ENCODE measurements around the gene XPNPEP2. TPM values are rescaled to one million over a fixed set of nuclear protein-coding genes. Genes with fewer than 3 reads are reported as not detected.

The XPNPEP2 gene
- total RNA-seq, 1 donor = not detected

DNA sequence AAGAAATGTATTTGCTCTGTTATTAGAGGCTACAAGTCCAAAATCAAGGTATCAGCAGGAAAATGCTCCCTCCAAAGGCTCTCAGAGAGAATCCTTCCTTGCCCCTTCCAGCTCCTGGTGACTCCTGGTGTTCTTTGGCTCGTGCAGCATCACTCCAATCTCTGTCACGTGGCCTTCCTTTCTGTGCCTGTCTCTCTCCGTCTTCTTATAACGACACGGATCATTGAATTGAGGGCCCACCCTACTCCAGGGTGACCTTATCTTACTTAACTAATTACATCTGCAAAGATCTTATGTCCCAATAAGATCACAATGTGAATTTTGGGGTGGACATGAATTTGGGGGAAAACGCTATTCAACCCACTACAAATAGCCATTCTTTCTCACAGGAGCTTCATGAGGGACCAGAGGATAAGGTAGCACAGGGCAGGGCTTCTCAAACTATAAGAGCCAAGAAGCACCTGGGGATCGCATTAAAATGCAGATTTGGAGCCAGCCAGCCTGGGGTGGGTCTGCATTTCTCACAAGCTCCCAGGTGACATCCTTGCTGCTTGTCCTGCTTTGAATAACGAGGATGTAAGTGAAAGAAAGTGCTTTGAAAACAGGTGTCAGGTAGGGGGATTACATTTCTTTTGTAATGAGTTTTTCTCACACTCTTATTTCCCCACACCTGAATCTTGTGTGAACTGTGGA is 42.2 kb upstream of the XPNPEP2 start:
- H4K20me1 ChIP-seq (ENCODE audit: insufficient read depth, low read length) = no peaks in the 10 kb centered on the region
- DNase-seq (ENCODE audit: insufficient read length, low spot score, missing footprints) = no peak
- H3K4me2 ChIP-seq (ENCODE audit: insufficient read depth, low read length) = no peak overlapping the region
- no peak overlapping the region for H2AFZ ChIP-seq (ENCODE audit: low read length)
- TF ChIP-seq, protein P1, sequence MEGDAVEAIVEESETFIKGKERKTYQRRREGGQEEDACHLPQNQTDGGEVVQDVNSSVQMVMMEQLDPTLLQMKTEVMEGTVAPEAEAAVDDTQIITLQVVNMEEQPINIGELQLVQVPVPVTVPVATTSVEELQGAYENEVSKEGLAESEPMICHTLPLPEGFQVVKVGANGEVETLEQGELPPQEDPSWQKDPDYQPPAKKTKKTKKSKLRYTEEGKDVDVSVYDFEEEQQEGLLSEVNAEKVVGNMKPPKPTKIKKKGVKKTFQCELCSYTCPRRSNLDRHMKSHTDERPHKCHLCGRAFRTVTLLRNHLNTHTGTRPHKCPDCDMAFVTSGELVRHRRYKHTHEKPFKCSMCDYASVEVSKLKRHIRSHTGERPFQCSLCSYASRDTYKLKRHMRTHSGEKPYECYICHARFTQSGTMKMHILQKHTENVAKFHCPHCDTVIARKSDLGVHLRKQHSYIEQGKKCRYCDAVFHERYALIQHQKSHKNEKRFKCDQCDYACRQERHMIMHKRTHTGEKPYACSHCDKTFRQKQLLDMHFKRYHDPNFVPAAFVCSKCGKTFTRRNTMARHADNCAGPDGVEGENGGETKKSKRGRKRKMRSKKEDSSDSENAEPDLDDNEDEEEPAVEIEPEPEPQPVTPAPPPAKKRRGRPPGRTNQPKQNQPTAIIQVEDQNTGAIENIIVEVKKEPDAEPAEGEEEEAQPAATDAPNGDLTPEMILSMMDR (IDR thresholded peaks at IDR 0.05; ENCODE audit: extremely low read depth, low read depth, low read length) = no peak
- no peaks in the 10 kb centered on the region for H3K79me2 ChIP-seq (ENCODE audit: insufficient read depth, low read length)
- no peak overlapping the region for H3K4me3 ChIP-seq (ENCODE audit: insufficient read depth, low read length)
- peaks cover 15% of the 10 kb centered on the region for H3K27me3 ChIP-seq (ENCODE audit: insufficient read depth, low read length)
- peaks cover 5% of the 10 kb centered on the region for H3K4me1 ChIP-seq (ENCODE audit: insufficient read depth, low read length)
- H3K9me3 ChIP-seq (ENCODE audit: low read depth, low read length) = no peaks in the 10 kb centered on the region
- H3K36me3 ChIP-seq (ENCODE audit: insufficient read depth, low read length) = no peaks in the 10 kb centered on the region
- no peak overlapping the region for H3K27ac ChIP-seq (ENCODE audit: low read depth, low read length)

DNA sequence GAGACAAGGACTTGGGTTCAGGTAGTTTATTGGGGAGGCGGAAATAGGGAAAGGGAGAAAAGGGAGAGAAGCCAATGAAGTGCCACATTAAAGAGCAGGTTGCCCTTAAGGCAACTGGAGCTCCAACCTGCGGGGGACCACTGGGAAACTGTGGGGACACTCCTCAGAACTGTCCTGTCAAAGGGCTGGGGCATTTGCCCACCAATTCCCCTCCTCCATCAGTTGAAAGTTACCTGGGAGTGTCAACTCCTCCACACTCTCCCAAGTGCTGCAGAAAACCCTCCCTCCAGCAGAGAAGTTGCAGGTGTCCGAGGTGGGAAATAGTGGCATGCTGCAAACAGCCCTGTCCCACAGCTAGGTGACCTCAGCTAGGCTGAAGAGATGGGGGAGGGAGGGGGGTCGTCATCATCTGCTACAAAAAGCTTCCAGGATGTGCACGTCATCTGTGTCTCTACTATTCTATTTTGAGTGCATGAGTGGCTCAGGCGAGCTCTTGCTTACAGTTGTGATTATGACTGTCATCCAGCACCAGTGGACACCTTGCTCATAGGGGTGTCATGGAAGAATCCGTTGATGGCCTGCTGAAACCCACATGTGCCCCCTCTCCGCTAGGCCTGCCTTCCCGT is 41.5 kb upstream of the XPNPEP2 start:
- Histone ChIP-seq H3K9me3 (ENCODE audit: low read depth, low read length) (no peaks in the 10 kb centered on the region), H3K27me3 (ENCODE audit: insufficient read depth, low read length) (peaks cover 15% of the 10 kb centered on the region), H4K20me1 (ENCODE audit: insufficient read depth, low read length) (no peaks in the 10 kb centered on the region), H3K4me3 (ENCODE audit: insufficient read depth, low read length) (no peak overlapping the region), H3K27ac (ENCODE audit: low read depth, low read length) (no peak overlapping the region), H3K79me2 (ENCODE audit: insufficient read depth, low read length) (no peaks in the 10 kb centered on the region), H2AFZ (ENCODE audit: low read length) (no peak overlapping the region), H3K4me1 (ENCODE audit: insufficient read depth, low read length) (peaks cover 7% of the 10 kb centered on the region), H3K4me2 (ENCODE audit: insufficient read depth, low read length) (no peak overlapping the region), H3K36me3 (ENCODE audit: insufficient read depth, low read length) (no peaks in the 10 kb centered on the region)
- DNase-seq (ENCODE audit: insufficient read length, low spot score, missing footprints) = no peak
- TF ChIP-seq, protein P1 (IDR thresholded peaks at IDR 0.05; ENCODE audit: extremely low read depth, low read depth, low read length) = no peak

DNA sequence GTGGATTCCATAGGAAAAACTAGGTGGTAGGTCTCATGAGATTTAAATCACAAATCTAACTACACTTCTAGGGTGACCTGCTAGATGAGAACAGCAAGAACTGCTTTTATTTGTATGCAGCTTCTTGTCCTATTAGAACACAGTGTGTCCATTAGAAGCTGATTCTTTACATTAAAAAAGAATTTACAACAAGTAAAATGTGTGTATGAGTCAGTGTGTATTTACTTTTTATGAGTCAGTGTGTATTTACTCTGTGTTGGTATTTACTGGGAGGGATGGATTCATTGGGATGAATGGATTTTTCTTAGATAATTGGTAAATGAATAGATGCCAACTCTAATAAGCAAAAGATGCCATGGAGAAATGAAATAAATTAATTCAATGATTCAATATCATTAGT is 40.6 kb upstream of the XPNPEP2 start:
- Histone ChIP-seq H2AFZ (ENCODE audit: low read length) (no peak overlapping the region), H4K20me1 (ENCODE audit: insufficient read depth, low read length) (no peaks in the 10 kb centered on the region), H3K4me3 (ENCODE audit: insufficient read depth, low read length) (no peak overlapping the region), H3K79me2 (ENCODE audit: insufficient read depth, low read length) (no peaks in the 10 kb centered on the region), H3K9me3 (ENCODE audit: low read depth, low read length) (no peaks in the 10 kb centered on the region), H3K27me3 (ENCODE audit: insufficient read depth, low read length) (peaks cover 15% of the 10 kb centered on the region), H3K4me1 (ENCODE audit: insufficient read depth, low read length) (peaks cover 7% of the 10 kb centered on the region), H3K36me3 (ENCODE audit: insufficient read depth, low read length) (no peaks in the 10 kb centered on the region), H3K27ac (ENCODE audit: low read depth, low read length) (no peak overlapping the region), H3K4me2 (ENCODE audit: insufficient read depth, low read length) (no peak overlapping the region)
- DNase-seq (ENCODE audit: insufficient read length, low spot score, missing footprints) = no peak
- TF ChIP-seq, protein P1 (IDR thresholded peaks at IDR 0.05; ENCODE audit: extremely low read depth, low read depth, low read length) = no peak

DNA sequence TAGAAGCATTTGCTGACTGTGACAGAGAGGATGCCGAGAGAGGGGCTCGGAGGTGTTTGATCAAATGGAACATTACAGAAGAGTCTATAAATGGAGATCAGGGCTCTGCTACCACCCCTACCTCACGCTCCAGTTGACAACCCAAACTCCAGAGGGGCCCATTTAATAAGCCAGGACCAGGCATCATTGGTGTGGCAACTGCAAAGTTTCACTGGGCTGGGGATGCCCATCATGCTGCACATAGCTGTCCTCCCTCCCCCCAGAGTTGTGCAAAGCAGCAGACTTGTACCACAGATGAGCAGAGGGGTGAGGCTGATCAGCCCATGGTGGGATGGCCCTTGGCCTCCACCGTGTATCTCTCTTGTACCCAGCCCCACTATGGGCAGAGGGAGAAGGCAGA is 38.2 kb upstream of the XPNPEP2 start:
- TF ChIP-seq, protein P1 (IDR thresholded peaks at IDR 0.05; ENCODE audit: extremely low read depth, low read depth, low read length) = no peak
- Histone ChIP-seq H3K4me1 (ENCODE audit: insufficient read depth, low read length) (peaks cover 7% of the 10 kb centered on the region), H2AFZ (ENCODE audit: low read length) (no peak overlapping the region)

More for the DNA sequence above, 38.2 kb upstream of the XPNPEP2 start:
- H3K4me3 ChIP-seq (ENCODE audit: insufficient read depth, low read length) = no peak overlapping the region
- H4K20me1 ChIP-seq (ENCODE audit: insufficient read depth, low read length) = no peaks in the 10 kb centered on the region
- H3K36me3 ChIP-seq (ENCODE audit: insufficient read depth, low read length) = no peaks in the 10 kb centered on the region
- no peaks in the 10 kb centered on the region for H3K9me3 ChIP-seq (ENCODE audit: low read depth, low read length)
- H3K27me3 ChIP-seq (ENCODE audit: insufficient read depth, low read length) = peaks cover 10% of the 10 kb centered on the region
- DNase-seq (ENCODE audit: insufficient read length, low spot score, missing footprints) = no peak
- H3K4me2 ChIP-seq (ENCODE audit: insufficient read depth, low read length) = no peak overlapping the region
- no peaks in the 10 kb centered on the region for H3K79me2 ChIP-seq (ENCODE audit: insufficient read depth, low read length)
- no peak overlapping the region for H3K27ac ChIP-seq (ENCODE audit: low read depth, low read length)
